Measurements from ENCODE around the gene ZNF625.
A peak's percentile ranks its signal among the peaks of the same experiment; 100 is the strongest.

ZNF625 gene

DNA sequence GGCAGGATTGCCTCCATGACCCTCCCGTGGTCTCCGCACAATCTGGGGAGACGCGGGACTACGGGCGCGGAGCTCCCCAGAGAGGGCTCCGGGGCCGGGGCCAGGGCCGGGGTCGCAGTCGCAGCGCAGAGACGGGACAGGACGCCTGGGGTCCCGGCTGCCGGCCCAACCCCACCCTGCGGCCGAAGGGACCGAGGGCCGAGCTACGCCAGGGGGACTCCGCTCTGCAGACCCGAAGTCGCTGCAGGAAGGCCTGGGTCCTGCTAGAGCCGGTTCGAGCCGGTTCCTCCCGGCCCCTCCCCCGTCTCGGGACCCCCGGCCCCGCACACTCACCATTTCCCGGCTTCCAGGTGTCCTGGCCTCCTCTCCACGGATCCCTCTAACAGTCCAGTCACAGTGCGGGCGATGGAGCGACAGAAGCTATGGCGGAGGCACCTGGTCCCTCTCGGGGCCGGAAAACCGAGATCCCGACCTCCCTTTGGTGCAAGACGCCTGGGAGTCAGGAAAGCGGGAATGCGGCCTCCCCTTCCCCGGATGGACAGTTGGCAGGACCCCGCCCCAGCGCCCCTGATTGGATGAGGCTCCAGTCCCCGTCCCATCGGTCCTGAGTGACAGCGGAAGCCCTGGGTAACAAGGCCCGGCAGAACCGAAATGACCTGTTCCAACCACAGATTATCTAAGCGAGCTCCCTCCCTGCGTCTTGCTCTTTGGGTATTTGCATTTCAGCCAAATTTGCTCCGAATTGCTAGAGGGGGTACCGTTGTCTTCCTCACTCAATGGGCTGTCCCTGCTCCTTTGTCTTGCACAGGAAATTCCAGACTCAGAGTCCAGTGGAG is at the start of gene ZNF625:
Gene ZNF625 (minus strand): TSS at position 512 of the 836 bp plus-strand sequence. CDS start 176 bp downstream, at position 336.
- DNase-seq: peak; percentile 38

DNA sequence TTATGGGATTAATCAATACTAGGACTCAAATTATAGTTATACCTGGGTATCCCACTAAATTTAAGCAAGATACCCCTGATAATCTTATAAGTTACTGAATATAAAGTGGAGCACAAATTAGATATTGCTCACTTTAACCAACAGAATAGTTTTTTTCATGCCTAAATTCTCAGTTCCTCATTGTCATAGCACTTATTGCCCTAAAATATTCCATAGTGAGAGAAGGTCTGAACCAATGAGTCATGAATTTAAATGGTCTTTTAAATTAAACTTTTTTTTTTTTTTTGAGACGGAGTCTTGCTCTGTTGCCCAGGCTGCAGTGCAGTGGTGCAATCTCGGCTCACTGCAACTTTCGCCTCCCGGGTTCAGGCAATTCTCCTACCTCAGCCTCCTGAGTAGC is 48.8 kb upstream of the ZNF625 start:
- DNase-seq: no peak

DNA sequence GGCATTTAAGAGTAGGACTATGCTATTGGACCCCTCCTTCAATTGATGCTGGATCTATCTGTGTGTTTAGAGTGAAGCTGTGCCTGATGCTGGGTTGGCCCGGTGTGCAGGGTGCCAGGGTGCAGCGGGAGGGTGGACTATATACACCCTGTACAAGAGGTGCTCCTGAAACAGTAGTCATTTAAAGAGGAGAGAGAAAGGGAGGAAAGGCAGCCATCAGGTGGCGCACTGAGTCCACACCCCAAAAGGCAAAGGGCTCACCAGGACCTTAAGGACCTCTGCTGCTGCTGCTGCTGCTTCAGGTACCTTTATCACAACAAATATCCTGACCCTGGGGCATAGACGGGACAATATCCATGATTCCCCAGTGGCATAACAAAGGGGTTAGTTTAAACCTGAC is 45.7 kb upstream of the ZNF625 start:
- DNase-seq: no peak

DNA sequence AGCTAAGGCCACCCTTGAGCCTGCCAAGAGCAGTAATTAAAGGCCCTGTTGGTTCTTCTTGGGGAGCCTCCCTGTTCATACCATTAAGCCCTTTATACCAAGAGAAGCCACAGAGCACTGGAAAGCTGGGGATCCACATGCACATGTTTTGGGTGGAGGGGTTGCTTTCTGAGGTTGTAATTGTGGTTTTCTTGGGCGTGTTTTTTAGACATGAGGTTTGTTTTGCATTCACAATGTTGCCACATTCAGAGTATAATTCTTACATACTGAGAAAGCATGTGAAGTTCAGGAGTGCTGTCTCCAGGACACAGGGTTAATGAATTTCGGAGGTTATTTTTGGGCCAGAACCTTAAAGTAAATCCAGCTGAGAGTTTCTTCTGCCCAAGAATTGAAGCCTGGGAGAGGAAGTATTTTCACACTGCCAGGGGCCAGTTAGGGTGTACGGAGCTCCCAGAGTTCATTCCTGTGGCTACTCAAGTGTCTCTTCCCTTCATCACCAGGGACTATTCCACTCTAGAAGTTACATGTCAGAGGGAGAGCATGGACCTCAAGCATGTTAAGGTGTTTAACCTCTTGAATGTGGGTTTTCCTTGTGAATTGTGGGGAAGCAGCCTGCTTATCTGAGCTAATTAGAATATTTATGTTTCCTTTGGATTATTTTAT is 43.4 kb upstream of the ZNF625 start:
- DNase-seq: no peak

DNA sequence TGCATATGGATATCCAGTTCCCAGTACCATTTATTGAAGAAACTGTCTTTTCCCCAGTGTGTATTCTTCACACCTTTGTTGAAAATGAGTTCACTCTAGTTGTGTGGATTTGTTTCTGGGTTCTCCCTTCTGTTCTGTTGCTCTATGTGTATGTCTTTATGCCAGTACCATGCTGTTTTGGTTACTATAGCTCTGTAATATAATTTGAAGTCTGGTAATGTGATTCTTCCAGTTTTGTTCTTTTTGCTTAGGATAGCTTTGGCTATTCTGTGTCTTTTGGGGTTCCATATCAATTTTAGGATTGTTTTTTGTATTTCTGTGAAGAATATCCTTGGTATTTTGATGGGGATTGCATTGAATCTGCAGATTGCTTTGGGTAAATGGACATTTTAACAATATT is 41.6 kb upstream of the ZNF625 start:
- no peak for DNase-seq

DNA sequence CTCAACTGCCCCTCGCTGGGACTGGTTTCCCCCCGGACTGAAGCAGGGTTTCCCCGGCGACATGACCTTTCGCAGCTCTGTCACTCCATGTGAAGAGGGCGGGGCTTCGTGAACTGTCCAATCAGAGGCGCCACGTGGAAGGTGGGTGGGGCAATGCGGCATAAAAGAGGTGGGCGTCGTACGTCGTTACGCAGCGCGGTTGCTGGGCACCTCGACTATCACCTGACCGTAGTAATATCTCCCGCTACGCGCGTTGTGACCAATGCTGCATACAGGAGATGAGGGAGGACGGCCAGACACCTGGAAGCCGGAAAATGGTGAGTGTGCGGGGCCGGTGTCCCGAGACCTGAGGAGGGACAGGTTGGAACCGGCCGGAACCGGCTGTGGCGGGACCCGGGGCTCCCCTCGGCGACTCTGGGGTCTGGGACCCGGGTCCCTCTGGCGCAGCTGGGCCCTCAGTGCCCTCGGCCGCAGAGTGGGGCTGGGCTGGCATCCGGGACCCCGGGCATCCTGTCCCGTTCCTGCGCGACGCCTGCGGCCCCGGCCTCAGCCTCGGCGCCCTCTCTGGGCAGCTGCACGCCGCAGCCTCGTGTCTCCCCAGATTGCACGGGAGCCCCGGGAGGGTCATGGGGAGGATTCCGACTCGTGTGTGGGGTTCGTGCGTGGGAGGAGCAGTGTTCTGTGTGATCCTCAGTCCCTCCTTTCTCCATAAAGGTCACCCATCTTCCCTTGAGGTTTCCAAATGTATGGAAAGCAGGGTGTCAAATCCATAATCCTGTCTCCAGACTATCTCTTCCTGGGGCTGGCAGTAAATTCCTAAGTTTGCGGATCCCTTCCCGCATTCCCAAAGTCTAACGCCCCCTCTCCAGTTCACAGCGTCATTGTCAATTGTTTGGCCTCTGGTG is 38.5 kb upstream of the ZNF625 start:
- DNase-seq: no peak

DNA sequence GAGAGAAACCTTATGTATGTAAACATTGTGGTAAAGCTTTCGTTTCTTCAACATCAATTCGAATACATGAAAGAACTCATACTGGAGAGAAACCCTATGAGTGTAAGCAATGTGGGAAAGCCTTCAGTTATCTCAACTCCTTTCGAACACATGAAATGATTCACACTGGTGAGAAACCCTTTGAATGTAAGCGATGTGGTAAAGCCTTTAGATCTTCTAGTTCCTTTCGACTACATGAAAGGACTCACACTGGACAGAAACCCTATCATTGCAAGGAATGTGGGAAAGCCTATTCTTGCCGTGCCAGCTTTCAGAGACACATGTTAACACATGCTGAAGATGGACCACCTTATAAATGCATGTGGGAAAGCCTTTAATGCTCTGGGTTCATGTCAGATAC is 31.1 kb upstream of the ZNF625 start:
- no peak for DNase-seq

DNA sequence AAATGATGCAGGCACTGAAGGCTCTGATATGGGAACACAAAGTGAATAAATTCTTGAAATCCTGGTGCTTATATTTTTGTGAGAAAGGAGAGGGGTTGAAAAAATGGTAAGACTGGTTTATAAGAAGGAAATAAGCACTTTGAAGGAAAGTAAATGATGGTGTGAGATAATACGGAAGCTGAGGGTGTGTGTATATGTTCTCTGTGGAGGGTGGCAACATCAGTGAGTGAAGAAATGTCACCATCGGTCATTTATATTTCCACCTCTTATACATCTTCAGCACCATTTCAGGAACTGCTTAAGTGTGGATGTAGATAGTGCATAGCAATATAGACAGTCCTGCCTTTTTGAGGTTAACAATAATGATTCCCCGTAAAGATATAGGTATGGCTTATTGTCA is 23.8 kb upstream of the ZNF625 start:
- no peak for DNase-seq

DNA sequence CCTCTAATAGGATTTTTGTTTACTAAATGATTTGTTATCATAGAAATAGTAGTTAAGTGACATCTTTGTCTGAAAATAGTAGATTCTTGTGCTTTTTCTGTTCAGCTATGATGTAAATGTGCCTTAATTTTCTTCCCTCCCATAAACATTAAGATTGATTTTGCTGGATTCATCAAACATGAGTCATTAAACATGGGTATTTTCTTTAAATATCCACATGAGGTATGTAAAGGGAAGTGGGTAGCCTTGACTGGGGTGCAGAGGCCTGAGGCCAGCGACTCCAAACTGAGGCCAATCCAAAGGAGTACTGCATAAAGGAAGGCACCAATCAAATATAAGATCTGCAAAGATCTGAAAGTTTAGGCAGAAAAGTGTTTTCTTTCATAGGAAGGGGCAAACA is 10.1 kb upstream of the ZNF625 start:
- DNase-seq: no peak

DNA sequence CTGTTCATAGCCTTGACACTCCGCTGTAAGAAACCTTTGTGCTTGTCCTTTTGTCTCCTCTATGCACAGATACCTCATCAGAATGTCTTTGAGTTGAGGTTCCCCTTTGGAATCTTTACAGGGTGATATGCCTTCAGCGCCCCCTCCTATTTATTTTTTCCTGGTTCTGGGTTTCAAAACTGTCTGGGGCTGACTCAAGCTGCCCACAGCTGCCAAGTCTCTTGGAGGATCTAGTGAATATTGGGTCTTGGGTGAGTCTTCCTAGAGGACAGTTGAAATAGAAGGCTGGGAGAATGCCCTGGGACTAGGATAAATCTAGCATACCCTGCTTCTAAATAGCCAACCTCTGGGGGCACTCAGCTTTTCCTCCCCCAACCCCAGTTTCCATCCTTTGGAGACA is 7.3 kb upstream of the ZNF625 start:
- no peak for DNase-seq

DNA sequence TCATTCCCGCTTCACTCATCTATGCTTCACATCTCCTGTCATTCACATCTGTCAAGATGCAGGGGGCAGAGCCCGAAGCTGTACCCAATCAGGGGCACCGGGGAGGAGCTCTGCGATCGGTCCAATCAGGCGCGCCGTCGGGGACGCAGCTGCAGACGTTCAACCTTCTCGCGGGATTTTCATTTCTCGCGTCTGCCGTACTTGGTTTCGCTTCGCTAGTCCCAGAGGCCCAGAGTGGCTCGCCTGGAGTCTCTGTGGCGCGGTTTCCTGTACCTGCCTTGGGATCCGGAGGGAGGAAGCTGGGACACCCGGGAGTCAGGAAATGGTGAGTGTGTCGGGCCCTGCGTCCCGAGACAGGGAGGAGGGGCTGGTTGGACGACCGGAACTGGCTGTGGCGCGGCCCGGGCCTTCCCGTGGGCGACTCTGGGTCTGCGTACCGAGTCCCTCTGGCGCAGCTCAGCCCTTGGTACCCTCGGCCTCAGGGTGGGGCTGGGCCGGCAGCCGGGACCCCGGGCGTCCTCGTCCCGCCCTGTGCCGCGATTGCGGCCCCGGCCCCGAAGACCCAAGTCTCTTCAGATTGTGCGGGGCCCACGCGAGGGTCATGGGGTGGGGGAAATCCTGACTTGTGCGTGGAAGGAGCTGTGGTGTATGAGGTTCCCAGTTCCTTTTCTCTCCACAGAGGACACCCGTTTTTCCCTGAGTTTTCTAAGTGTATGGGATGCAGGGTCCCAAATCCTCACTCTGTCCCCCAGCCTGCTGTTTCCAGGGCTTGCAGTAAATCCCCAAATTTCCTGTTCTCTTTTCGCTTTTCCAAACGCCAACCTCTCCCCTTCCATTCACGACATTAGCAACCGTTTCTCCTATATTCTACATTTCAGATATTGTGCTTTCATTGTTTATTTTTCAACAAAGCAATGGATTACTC is 6.6 kb upstream of the ZNF625 start, which contains the start of gene ZNF136:
Gene ZNF136 (plus strand): TSS at position 215 of the 925 bp plus-strand sequence. CDS start 108 bp downstream, at position 323.
- DNase-seq: peak; percentile 85

DNA sequence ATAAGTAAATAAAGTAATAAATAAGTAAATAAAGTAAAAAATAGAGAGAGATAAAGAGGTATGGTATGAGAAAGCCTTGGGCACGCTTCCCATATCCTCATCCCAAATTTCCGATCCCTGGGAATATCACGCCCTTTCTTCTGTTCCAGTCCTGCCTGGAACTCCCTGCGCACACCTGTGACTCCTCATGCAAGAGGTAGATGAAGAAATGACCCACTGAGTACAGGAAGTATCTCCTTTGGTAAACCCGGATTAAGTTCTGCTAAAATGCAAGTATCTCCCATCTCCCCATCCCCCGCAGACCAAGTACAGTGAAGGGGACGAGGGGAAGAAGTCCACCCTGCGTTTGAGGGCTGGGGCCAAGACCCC is 6.0 kb upstream of the ZNF625 start:
- DNase-seq: no peak

DNA sequence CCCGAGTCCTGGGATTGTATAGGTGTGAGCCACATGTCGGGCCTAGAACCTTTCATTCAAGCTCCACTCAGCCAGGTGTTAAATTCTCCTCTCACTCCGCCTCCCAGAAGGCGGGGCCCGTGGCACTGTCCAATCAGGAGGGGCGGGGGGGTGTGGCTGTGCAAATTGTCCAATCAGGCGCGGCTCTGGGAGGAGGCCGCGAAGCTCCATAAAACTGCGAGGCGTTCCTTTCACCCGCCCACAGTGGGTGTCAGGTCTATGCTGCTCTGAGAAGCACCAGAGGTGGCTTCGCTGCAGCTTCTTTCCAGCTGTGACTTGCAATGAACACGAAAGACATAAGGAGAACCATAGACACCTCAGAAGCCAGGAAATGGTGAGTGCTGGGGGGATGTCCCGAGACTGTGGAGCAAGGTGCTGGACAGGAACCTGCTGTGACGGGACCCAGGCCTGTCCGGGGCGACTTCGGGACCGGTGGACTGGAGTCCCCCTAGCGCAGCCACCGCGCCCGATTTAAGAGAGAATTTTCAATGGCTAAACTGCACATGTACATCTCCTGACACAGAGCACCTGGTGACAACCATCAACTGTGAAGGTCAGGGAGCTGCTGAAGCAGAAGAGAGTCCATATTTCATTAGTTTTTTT is 3.4 kb upstream of the ZNF625 start:
- DNase-seq: no peak

DNA sequence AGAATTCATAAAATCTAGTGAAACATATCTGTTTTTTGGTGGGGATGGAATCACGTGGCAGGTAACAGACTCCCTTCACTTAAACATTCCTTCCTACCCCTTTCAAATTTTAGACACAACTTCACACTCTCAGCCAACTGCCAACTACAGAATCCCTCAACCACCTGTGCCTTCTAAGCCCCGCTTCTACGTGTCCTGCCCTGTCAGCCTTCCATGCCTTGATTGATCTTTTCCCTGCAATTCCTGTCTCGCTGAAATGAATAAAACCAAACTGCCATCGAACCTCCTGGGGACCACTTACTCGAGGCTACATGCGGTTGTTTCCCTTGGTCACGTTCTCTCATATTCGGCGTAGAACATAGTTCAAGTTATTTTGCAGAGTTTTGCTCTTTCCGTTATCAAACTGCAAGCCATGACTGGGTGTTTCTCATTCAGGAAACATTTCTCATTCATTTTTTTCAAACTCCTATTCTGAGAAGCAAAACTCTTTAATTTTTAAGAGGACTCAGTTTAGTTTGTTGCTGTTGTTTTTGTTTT is 1.1 kb downstream of the ZNF625 start:
- no peak for DNase-seq

DNA sequence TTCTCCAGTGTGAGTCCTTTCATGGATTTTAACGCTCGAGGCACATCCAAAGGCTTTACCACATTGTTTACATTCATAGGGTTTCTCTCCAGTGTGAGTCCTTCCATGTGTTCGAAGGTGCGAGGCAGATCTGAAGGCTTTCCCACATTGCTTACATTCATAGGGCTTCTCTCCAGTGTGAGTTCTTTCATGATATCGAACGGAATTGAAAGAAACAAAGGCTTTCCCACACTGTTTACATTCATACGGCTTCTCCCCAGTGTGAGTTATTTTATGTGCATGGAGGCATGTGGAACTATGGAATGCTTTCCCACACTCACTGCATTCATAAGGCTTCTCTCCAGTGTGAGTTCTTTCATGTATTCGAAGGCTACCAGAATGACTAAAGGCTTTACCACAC is 11.2 kb downstream of the ZNF625 start:
- DNase-seq: no peak

DNA sequence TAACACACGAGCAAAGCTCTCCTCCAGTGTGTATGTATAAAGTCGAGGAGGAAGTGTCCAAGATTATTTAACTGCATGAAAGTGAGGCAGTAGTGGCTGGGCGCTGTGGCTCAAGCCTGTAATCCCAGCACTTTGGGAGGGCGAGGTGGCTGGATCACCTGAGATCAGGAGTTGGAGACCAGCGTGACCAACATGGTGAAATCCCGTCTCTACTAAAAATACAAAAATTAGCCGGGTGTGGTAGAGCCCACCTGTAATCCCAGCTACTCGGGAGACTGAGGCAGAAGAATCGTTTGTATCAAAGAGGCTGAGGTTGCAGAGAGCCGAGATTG is 15.2 kb downstream of the ZNF625 start:
- no peak for DNase-seq

DNA sequence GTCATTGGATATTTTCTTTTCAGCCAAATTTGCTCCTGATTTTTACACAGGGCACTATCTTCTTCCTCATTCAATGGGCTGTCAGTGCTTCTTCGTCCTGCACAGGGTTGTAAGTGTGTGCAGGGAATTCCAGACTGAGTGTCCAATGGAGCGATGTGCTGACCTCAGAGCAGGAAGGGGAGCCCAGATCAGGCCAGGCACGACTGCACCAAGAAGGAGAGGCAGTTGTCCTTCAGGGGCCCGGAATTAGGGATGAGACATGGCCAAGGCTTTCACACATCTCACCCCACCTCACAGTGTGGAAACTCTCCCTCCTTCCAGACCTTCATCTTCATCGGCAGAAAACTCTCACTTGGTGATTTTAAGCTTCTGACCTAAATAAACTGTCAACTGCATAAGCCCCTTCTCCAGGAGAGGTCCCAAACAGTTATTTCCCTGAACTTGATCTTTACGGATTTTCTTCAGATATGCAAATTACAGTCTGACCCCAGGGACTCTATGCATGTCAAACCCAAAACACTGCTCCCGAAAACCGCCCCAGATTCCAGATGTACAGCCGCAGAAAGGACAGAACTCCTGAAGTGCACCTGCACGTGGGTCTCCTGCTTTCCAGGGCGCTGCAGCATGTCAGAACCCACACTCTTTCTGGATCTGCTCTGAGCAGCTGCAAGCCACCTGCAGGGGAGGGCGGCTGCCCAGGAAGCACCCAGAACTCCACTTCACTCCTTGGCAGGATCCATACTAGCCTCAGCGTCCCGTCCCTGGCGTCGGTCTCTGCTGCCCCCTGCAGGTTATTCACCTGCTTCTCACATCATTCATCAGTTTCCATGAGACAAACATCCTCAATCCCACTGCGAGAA is 15.8 kb downstream of the ZNF625 start:
- DNase-seq: no peak

DNA sequence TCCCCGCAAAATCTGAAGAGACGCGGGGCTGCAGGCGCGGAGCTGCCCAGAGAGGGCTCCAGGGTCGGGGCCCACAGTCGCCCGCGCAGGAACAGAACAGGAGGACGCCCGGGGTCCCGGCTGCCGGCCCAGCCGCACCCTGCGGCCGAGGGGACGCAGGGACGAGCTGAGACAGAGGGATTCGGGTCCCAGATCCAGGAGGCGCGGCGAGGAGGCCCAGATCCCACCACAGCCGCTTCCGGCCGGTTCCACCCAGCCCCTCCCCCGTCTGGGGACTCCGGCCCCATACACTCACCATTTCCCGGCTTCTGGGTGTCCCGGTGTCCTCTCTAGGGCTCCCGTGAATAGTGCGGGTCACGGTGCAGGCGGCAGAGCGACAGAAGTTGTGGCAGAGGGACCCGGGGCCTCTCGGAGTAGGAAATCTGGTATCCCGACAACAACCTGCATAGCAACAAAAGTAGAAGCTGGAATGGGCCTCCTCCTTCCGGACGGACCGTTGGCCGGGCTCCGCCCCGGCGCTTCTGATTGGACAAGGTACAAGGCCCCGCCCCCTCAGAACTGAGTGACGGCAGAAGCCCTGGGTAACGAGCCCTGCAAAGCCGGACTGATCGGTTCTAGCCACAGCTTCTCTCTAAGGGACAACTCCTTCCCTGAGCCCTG is 16.5 kb downstream of the ZNF625 start, which contains the start of gene ZNF20:
Gene ZNF20 (minus strand): TSS at position 466 of the 660 bp plus-strand sequence. CDS start 168 bp downstream, at position 298.
- DNase-seq: peak; percentile 10

DNA sequence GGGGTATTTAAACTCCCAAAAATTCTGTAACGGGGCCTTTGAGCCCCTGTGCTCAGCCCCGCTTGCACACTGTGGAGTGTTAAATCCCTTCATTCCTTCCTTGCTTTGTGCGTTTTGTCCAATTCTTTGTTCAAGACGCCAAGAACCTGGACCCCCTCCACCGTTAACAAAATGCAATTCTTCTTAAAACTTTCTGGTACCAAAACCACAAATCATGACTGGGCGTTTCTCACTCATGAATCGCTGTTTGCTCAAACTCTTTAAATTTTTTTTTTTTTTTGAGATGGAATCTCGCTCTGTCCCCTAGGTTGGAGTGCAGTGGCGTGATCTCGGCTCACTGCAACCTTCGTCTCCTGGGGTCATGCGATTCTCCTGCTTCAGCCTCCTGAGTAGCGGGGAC is 17.3 kb downstream of the ZNF625 start:
- no peak for DNase-seq
